Natural killer cell treated with Interleukin-12 subunit alpha and Interleukin-12 subunit beta and Interleukin-15 and Interleukin-18, amount 100 ng/mL, for 72 hours (primary cell): Measurements from ENCODE around the gene KCNA2. TPM values are rescaled to one million over a fixed set of nuclear protein-coding genes. Genes with fewer than 3 reads are reported as not detected.

Experiments
- ATAC-seq, 2 donors: fragments of 150-1000 bp; cut with Tn5 transposase in 1 of 2; sonication (Bioruptor Pico), chemical (Tn5 transposase) in 1 of 2; 2 replicates each; pipeline ENCODE4 v1.10.0; 2021
- DNase-seq: peaks from one replicate; pipeline ENCODE4 v3.0.0; 2022; ENCODE audit warnings: low spot score
- H3K27ac Mint-ChIP-seq, 2 donors: 1 replicate in 1 of 2; 2 replicates in 1 of 2; pipeline ENCODE4 v1.8.0; 2022; ENCODE audit warnings: mixed read lengths in 2 of 2, mild to moderate bottlenecking in 1 of 2, moderate library complexity in 1 of 2
- H3K27me3 Mint-ChIP-seq, 2 donors: 1 replicate in 1 of 2; 2 replicates in 1 of 2; pipeline ENCODE4 v1.8.0; 2022; ENCODE audit warnings: mixed read lengths in 2 of 2
- H3K36me3 Mint-ChIP-seq: one replicate; pipeline ENCODE4 v1.8.0; 2022; ENCODE audit warnings: mixed read lengths
- H3K4me1 Mint-ChIP-seq, 2 donors: 1 replicate in 1 of 2; 2 replicates in 1 of 2; pipeline ENCODE4 v1.8.0; 2022; ENCODE audit warnings: low read depth in 2 of 2, mixed read lengths in 2 of 2, mild to moderate bottlenecking in 1 of 2
- H3K4me3 Mint-ChIP-seq: one replicate; pipeline ENCODE4 v1.8.0; 2022; ENCODE audit warnings: mixed read lengths
- H3K9me3 Mint-ChIP-seq: 2 replicates; pipeline ENCODE4 v1.8.0; 2022; ENCODE audit warnings: mixed read lengths
- total RNA-seq, 2 donors: library from RNA; stranded (reverse); gene quantifications; one replicate each; pipeline ENCODE4 v1.2.3, GENCODE V29; 2022

KCNA2 gene
- total RNA-seq, 2 donors from 2014 or later, result 0.62 to 0.92 TPM

DNA sequence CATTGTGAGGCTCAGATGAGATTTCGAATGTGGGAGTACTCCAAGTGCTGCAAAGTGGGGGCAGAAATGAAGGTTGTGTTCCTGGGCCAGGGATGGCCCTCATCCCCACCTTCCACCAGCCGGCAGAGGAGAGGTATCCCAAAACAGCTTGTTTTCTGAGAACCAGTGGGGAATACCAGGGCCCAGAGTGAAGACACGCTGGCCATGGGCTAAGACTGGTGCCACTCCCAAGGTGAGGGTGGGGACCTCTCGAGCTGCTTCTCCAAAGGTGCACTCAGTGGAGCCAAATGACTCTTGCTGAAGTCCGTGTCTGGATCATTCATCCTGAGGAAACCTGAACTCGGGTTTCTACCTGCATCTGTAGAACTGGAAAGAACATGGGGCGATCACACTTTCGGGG lies 22.1 kb downstream of the KCNA2 start:
- Mint-ChIP-seq H3K36me3 (no peaks in the 10 kb centered on the region), H3K4me1 (peaks cover 0 to 4% of the 10 kb centered on the region in 2 donors), H3K27ac (no peak overlapping the region), H3K4me3 (no peak overlapping the region), H3K9me3 (no peaks in the 10 kb centered on the region), H3K27me3 (peaks cover 6 to 16% of the 10 kb centered on the region in 2 donors)
- ATAC-seq (no peak), DNase-seq (no peak)

DNA sequence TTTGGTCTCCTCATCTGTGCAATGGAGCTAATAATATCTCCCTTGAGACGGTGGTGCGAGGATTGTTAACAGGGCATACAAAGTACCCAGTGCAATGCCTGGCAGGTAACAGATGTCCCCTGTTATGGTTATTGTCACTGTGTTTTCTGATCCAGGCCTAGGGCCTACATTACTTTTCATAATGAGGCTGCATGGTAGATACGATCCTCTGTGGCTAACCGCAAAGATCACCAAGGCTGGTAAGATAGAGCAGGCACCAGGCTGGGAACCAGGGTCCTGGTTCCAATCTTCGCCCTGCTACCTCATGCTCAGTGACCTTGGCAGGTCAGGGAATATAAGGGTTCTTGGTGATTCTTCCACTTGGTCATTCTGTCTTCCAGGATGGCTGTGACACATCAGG lies 22.7 kb downstream of the KCNA2 start:
- Mint-ChIP-seq H3K27ac (no peak overlapping the region), H3K36me3 (no peaks in the 10 kb centered on the region), H3K4me3 (no peak overlapping the region), H3K9me3 (no peaks in the 10 kb centered on the region), H3K4me1 (no peaks in the 10 kb centered on the region), H3K27me3 (peaks cover 9 to 21% of the 10 kb centered on the region in 2 donors)
- no peak for ATAC-seq
- DNase-seq, result no peak

DNA sequence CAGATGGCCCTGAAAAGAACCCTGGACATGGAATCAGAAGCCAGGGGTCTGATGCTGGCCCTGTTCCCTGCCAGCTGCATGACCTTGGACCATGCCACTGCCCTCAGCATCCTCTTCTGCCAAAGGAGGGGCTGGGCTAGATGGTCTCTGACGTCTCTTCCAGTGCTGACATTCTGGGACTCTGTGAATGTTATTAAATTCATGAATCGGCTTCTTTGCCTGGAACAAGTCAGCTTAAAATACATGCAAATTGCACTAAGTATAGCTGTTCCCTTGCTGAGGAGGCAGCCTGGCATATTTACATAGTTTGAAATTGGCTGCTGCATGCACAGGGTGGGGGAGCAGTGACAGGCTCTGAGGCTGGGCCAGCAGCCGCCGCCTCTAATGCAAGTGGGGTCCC lies 23.8 kb downstream of the KCNA2 start:
- no peak overlapping the region for H3K27ac Mint-ChIP-seq
- DNase-seq (no peak), ATAC-seq (no peak)
- no peak overlapping the region for H3K4me3 Mint-ChIP-seq
- H3K4me1 Mint-ChIP-seq, result no peaks in the 10 kb centered on the region
- H3K36me3 Mint-ChIP-seq, result no peaks in the 10 kb centered on the region
- peaks cover 12 to 17% of the 10 kb centered on the region in 2 donors for H3K27me3 Mint-ChIP-seq
- H3K9me3 Mint-ChIP-seq, result no peaks in the 10 kb centered on the region

DNA sequence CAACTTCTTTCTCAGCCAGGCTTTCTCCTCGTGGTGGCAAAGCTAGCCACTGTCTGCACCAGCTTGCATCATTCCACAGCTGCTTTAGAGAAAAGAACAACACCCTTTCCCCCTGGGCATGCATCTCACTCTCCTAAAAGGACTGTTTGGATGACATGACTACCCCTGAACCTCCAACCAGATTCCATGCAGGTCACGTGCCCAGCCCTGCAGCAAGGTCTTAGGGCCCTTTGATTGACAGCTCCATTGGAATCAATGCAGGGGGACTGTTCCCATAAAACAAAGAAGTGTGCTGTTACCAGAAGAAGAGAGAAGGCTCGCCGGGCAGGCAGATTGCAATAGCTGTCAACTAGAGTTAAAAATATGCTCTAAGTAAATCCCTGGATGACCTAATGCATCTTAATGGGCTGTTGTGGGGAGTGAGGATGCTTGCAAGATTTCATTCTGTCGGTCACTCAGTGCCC lies 24.4 kb downstream of the KCNA2 start:
- DNase-seq (no peak), ATAC-seq (no peak)
- H3K9me3 Mint-ChIP-seq, result no peaks in the 10 kb centered on the region
- no peak overlapping the region for H3K4me3 Mint-ChIP-seq
- H3K36me3 Mint-ChIP-seq, result no peaks in the 10 kb centered on the region
- peaks cover 19 to 20% of the 10 kb centered on the region in 2 donors for H3K27me3 Mint-ChIP-seq
- H3K27ac Mint-ChIP-seq, result no peak overlapping the region
- no peaks in the 10 kb centered on the region for H3K4me1 Mint-ChIP-seq

DNA sequence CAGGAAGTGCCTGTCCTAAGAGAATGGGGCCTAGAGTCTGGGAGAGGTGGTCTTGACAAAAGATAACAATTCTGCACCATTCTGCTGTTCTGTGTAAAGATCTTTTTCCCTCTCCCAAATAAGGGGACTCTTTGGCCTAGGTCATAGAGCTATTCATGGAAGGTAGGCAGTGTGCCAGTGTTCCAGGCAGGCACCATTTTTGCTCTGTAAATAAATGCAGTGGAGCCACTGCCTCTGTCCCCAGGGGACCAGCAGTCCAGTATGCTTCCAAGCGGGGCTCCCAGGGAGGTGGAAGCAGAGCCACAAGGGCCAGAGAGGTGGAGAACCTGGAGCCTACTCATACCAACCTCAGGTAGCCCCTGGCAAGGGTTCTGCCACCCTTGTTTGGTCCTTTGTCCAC lies 25.9 kb downstream of the KCNA2 start:
- ATAC-seq (no peak), DNase-seq (no peak)
- Mint-ChIP-seq H3K36me3 (no peaks in the 10 kb centered on the region), H3K9me3 (no peaks in the 10 kb centered on the region), H3K27me3 (peaks cover 24 to 34% of the 10 kb centered on the region in 2 donors), H3K27ac (no peak overlapping the region), H3K4me3 (no peak overlapping the region), H3K4me1 (no peaks in the 10 kb centered on the region)

DNA sequence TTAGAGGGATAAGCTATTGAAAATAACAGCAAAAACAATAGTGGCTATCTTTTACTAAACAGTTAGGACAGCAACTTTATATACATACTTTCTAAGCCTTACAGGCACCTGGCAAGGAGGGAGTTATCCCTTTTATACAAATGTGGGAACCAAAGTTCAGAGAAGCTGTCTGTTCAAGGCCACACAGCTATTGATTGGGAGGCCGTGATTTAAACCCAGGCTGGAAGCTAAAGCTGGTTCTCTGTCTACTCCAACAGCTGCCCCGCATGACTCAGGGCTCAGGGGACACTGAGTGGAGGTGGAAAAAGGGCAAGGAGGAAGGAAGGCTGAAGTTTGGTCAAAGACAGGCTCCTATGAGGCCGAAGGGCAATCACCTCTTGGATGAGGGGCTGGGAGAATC lies 26.7 kb downstream of the KCNA2 start:
- Mint-ChIP-seq H3K36me3 (no peaks in the 10 kb centered on the region), H3K4me3 (no peak overlapping the region), H3K27me3 (peaks cover 27 to 40% of the 10 kb centered on the region in 2 donors), H3K9me3 (no peaks in the 10 kb centered on the region), H3K27ac (no peak overlapping the region), H3K4me1 (no peaks in the 10 kb centered on the region)
- no peak for ATAC-seq
- DNase-seq, result no peak

DNA sequence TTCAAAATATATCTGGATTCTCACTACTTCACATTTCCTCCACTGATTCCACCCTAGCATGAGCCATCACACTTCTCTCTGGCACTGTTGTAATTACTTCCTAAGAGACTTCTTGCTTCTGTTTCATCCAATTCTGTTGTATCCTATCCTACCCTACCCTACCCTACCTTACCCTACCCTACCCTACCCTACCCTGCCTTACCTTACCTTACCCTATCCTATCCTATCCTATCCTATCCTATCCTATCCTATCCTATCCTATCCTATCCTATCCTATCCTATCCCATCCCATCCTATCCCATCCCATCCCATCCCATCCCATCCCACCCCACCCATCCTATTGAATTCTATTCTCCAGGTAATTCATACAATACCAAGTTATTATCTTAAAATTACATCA lies 29.7 kb downstream of the KCNA2 start:
- ATAC-seq (no peak), DNase-seq (no peak)
- no peak overlapping the region for H3K27ac Mint-ChIP-seq
- no peak overlapping the region for H3K4me3 Mint-ChIP-seq
- no peaks in the 10 kb centered on the region for H3K9me3 Mint-ChIP-seq
- H3K4me1 Mint-ChIP-seq, result no peaks in the 10 kb centered on the region
- peaks cover 24 to 45% of the 10 kb centered on the region in 2 donors for H3K27me3 Mint-ChIP-seq
- no peaks in the 10 kb centered on the region for H3K36me3 Mint-ChIP-seq

DNA sequence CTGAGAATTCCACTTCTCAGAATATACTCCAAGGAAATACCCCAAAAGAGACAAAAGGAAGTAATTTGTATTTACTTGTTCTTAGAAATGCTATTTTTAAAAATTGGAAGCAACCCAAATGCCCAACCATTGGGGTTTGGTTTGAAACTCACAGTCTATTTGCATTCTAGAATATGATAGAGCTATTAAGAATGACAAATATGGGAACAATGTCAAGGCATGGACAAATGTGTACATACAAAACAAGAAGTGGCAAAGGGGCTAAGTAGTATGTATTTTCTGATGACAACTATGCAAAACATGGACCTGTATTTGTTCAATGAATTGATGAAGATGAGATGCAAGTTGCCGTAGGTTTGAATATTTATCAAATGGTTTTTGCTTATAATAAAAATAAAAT lies 32.8 kb downstream of the KCNA2 start:
- Mint-ChIP-seq H3K4me1 (no peaks in the 10 kb centered on the region), H3K27me3 (peaks cover 27 to 58% of the 10 kb centered on the region in 2 donors), H3K36me3 (no peaks in the 10 kb centered on the region), H3K27ac (no peak overlapping the region), H3K9me3 (no peaks in the 10 kb centered on the region), H3K4me3 (no peak overlapping the region)
- DNase-seq (no peak), ATAC-seq (no peak)

DNA sequence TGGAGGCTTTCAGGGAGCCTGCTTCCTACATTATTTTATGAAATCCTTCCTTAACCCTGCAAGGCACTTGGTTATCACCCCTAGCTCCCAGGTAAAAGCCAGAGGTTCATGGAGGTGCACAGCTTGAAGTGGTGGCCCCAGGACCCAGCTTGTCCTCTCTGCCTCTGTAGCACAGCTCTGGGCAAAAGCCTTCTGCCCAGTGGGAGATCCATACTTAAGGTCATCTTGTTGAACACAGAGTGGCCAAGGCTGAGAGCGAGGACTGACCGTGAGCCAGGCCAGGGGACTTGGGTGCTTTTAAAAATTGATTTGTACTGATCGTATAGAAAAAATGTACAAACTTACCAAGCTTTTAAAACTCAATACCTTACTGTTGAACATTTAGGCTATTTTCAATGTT lies 33.4 kb downstream of the KCNA2 start:
- no peak for DNase-seq
- no peak overlapping the region for H3K4me3 Mint-ChIP-seq
- no peaks in the 10 kb centered on the region for H3K9me3 Mint-ChIP-seq
- no peak for ATAC-seq
- peaks cover 27 to 58% of the 10 kb centered on the region in 2 donors for H3K27me3 Mint-ChIP-seq
- no peaks in the 10 kb centered on the region for H3K4me1 Mint-ChIP-seq
- no peaks in the 10 kb centered on the region for H3K36me3 Mint-ChIP-seq
- no peak overlapping the region for H3K27ac Mint-ChIP-seq

DNA sequence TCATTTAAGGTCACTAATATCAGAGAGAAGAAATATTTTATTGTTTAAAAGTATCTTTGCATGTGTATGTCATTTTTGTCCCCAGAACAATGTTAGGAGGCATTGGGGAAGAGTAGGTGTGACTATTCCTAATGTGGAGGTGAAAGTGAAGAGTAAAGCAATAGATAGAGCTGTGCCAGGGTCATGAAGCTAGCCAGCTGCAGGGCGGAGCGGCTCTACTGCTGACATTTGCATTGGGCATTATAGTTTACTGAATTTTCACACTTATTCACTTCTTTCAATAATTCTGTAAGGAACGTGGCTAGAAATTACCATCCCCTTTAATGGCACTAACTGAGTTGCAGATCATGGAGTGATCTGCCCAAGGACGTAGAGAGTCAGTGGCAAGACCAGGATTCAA lies 35.3 kb downstream of the KCNA2 start:
- Mint-ChIP-seq H3K4me1 (no peaks in the 10 kb centered on the region), H3K36me3 (no peaks in the 10 kb centered on the region), H3K27me3 (peaks cover 28 to 53% of the 10 kb centered on the region in 2 donors), H3K4me3 (no peak overlapping the region), H3K9me3 (no peaks in the 10 kb centered on the region), H3K27ac (no peak overlapping the region)
- ATAC-seq, result no peak
- no peak for DNase-seq

DNA sequence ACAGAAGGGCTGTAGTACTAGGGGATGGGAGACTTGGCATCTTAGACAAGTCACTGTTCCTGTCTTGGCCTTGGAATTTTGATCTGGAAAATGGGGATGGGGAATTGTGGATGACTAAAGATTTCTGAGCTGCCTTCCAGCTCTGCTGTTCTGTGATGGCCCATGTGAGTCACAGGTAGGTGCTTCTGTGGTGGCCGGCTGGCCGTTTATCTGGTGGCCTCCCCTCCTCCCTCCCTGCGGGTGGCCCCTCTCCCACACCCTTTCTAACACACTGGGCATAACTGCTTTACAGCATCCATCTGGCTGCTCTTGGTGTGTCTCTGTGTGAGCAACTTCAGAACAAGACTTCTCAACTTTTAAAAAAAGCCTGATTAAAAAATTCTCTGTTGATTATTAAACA lies 35.9 kb downstream of the KCNA2 start:
- H3K27ac Mint-ChIP-seq, result no peak overlapping the region
- no peak for ATAC-seq
- H3K27me3 Mint-ChIP-seq, result peaks cover 31 to 52% of the 10 kb centered on the region in 2 donors
- DNase-seq, result no peak
- H3K4me3 Mint-ChIP-seq, result no peak overlapping the region
- H3K4me1 Mint-ChIP-seq, result no peaks in the 10 kb centered on the region
- no peaks in the 10 kb centered on the region for H3K36me3 Mint-ChIP-seq
- H3K9me3 Mint-ChIP-seq, result no peaks in the 10 kb centered on the region

DNA sequence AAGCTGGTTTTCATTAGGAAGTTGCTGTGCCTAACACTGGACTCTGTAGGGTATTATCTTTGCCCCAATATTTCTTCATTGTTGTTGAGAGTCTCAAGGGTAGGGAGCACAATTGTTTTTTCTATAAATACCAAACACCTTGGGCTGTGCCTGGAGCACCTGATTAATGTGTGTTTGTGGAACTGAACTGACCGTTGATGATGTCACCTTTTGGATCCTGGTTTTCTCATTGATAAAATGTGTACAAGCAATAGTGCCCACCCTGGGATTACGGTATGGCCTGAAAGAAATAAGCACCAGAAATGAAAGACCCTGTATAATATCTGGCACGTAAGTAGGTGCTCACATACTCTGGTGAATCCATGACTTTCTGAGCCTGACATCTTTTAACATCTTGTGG lies 39.3 kb downstream of the KCNA2 start:
- ATAC-seq (no peak), DNase-seq (no peak)
- Mint-ChIP-seq H3K4me1 (no peaks in the 10 kb centered on the region), H3K36me3 (no peaks in the 10 kb centered on the region), H3K9me3 (no peaks in the 10 kb centered on the region), H3K4me3 (no peak overlapping the region), H3K27ac (no peak overlapping the region), H3K27me3 (peaks cover 30 to 55% of the 10 kb centered on the region in 2 donors)

DNA sequence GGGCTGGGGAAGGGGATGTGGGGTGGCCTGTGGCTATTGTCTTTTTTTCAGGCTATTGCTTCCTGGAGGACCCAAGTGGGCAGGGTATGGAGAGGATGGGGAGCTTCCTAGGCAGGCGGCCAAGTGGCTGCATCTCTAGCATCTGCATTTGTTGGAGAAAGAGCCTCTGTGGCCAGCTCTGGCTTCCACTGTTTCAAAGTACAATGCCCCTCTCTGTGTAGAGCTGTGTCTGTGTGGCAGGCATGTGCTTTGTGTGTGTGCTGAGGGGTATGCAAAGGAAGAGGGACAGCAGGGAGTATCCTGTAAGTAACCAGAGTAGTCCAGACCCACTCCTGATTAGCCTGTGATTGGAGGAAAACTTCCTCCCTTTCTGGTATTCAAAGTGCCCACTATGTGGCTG lies 40.6 kb downstream of the KCNA2 start:
- ATAC-seq (no peak), DNase-seq (no peak)
- H3K4me3 Mint-ChIP-seq, result no peak overlapping the region
- no peaks in the 10 kb centered on the region for H3K36me3 Mint-ChIP-seq
- H3K9me3 Mint-ChIP-seq, result no peaks in the 10 kb centered on the region
- no peaks in the 10 kb centered on the region for H3K4me1 Mint-ChIP-seq
- peaks cover 23 to 43% of the 10 kb centered on the region in 2 donors for H3K27me3 Mint-ChIP-seq
- H3K27ac Mint-ChIP-seq, result no peak overlapping the region

DNA sequence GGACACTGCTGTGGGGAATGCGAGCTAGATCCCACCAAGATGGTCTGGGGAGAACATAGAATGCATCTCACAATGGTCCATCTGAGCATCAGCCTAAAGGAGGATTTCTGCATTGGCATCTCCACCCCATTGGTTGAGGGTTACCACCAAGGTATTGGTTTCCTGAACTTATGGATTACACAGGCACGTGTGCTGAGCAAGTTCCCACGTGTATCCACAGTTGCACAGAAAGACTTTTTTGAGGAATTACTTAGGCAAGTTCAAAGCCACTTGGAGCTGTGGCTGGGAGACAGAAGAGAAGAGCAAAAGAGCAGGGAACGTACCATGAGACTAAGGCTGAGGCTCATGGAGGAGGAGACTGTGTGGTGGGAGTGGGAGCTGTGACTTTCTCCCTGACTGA lies 43.1 kb downstream of the KCNA2 start:
- no peaks in the 10 kb centered on the region for H3K36me3 Mint-ChIP-seq
- no peak overlapping the region for H3K4me3 Mint-ChIP-seq
- no peak overlapping the region for H3K27ac Mint-ChIP-seq
- DNase-seq (no peak), ATAC-seq (no peak)
- H3K4me1 Mint-ChIP-seq, result no peaks in the 10 kb centered on the region
- no peaks in the 10 kb centered on the region for H3K9me3 Mint-ChIP-seq
- peaks cover 21 to 39% of the 10 kb centered on the region in 2 donors for H3K27me3 Mint-ChIP-seq

DNA sequence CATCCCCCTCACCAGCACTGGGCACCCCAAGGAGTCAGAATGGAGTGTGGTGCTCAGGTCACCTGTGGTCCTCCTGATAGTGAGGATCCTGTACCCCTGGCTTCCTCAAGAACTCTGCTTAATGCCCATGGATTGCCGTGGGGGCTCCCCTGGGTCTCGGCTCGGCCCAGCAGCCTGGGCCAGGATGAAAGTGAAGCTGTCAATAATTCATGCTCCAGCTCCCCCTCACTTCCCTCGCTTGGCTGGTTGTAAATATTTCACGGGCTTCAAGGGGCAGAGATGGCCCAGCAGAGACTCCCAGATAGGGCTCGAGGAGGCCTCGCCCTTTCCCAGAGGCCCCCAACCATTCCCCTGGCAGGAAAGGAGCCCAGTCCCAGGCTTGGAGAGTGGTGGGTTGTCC lies 44.6 kb downstream of the KCNA2 start:
- H3K4me1 Mint-ChIP-seq, result no peaks in the 10 kb centered on the region
- H3K27me3 Mint-ChIP-seq, result peaks cover 22 to 47% of the 10 kb centered on the region in 2 donors
- no peak for ATAC-seq

More for the DNA sequence above, 44.6 kb downstream of the KCNA2 start:
- DNase-seq, result no peak
- H3K9me3 Mint-ChIP-seq, result no peaks in the 10 kb centered on the region
- H3K36me3 Mint-ChIP-seq, result no peaks in the 10 kb centered on the region
- H3K4me3 Mint-ChIP-seq, result no peak overlapping the region
- H3K27ac Mint-ChIP-seq, result no peak overlapping the region
